Spleen (tissue), 7 donors: ENCODE data around the gene ST7.

Experiments used
- POLR2AphosphoS5 ChIP-seq, 3 donors: sonication (generic); formaldehyde crosslinking; IDR thresholded peaks; one replicate each; pipeline ENCODE4 v1.5.1; 2017; ENCODE audit warnings: antibody characterized with exemption in 3 of 3
- TF ChIP-seq, protein P1 (sequence below), 11 experiments: fragments of 200-600 bp in 7 of 11; fragments of 450-650 bp in 4 of 11; sonication (generic) in 4 of 11; IDR thresholded peaks in 8 of 11; conservative IDR thresholded peaks in 3 of 11; 1 replicate in 7 of 11; 2 replicates in 4 of 11; pipeline versions ENCODE4 v1.4.0 to v1.8.0; 2016 to 2021; ENCODE audit warnings: antibody characterized with exemption in 11 of 11, inconsistent platforms in 4 of 11, mild to moderate bottlenecking in 1 of 11
- donor health status: DM: no; HTN: no; CAD: no; lungs with moderate emphysema.
- donor health status: DM: no; HTN: no; CAD: no.
- donor health status: DM: no; HTN: no; CAD: no.

DNA sequence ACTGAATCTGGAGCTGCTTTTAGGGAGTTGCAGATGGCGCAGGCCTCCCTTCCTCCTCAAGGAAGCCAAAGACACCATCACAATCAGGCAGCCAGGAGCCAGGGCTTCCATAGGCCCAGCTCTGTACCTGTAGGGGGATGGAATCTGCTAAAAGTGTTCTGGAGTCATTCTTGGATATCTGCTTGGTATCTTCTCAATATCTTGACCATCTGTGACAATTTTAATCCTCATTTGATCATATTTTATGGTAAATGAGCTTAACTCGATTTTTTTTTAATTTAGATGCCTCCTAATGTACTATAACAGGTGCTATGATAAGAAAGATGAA, 3.1 kb downstream of the ST7 start:
- TF ChIP-seq, protein P1, sequence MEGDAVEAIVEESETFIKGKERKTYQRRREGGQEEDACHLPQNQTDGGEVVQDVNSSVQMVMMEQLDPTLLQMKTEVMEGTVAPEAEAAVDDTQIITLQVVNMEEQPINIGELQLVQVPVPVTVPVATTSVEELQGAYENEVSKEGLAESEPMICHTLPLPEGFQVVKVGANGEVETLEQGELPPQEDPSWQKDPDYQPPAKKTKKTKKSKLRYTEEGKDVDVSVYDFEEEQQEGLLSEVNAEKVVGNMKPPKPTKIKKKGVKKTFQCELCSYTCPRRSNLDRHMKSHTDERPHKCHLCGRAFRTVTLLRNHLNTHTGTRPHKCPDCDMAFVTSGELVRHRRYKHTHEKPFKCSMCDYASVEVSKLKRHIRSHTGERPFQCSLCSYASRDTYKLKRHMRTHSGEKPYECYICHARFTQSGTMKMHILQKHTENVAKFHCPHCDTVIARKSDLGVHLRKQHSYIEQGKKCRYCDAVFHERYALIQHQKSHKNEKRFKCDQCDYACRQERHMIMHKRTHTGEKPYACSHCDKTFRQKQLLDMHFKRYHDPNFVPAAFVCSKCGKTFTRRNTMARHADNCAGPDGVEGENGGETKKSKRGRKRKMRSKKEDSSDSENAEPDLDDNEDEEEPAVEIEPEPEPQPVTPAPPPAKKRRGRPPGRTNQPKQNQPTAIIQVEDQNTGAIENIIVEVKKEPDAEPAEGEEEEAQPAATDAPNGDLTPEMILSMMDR (IDR thresholded peaks at IDR 0.05 in 8 of 11, conservative IDR thresholded peaks at IDR 0.05 in 3 of 11): no peak
- TF ChIP-seq POLR2AphosphoS5 (IDR thresholded peaks at IDR 0.05): no peak
